ENCODE measurements around the gene SHLD1.
"Not testable (repeated sequence)": the region's sequence is repeated elsewhere in the genome, so short reads cannot be mapped to it uniquely, and the experiment has no call there.

Gene SHLD1, protein sequence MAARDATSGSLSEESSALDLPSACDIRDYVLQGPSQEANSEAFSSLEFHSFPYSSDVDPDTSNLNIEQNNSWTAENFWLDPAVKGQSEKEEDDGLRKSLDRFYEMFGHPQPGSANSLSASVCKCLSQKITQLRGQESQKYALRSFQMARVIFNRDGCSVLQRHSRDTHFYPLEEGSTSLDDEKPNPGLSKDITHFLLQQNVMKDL

DNA sequence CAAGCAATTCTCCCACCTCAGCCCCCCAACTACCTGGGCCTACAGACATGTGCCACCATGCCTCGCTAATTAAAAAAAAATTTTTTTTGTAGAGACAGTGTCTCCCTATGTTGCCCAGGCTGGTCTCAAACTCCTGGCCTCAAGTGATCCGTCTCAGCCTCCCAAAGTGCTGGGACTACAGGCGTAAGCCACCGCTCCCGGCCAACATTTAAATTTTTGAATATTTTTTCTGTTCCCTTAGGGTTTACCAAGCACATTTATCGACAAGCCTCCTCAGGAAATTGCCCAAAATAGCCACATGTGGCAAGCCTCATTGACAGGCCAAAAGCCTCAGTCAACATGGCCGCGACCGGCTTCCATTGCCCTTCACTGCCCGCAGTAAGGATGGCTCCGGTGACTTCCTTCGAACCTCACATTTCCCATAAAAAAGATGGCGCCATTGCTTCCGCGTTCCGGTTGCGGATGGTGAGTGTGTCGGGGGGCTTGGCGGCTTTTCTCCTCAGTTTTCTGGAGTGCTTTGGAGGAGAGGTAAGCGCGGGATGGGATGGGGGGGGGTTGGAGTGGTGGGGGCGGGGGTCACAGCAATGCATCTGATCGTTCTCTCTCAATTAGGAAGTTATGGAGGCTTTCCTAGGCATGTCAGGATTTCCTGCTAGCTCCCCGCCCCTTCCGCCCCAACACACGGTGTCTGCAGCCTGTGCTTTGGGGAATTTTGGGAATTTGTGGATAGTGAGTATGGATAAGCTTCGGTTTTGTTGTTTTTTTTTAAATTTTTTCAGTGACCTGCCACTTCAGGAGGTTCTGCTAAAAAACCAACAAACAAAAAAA, at the start of gene SHLD1:
Gene SHLD1 (plus strand): TSS at position 450 of the 828 bp plus-strand sequence. CDS start 22,465 bp downstream, outside the sequence.
- peak; percentile 73 for DNase-seq

DNA sequence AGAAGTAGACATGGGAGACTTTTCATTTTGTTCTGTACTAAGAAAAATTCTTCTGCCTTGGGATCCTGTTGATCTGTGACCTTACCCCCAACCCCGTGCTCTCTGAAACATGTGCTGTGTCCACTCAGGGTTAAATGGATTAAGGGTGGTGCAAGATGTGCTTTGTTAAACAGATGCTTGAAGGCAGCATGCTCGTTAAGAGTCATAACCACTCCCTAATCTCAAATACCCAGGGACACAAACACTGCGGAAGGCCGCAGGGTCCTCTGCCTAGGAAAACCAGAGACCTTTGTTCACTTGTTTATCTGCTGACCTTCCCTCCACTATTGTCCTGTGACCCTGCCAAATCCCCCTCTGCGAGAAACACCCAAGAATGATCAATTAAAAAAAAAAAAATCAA, 47.9 kb upstream of the SHLD1 start:
- DNase-seq = not testable (repeated sequence)

DNA sequence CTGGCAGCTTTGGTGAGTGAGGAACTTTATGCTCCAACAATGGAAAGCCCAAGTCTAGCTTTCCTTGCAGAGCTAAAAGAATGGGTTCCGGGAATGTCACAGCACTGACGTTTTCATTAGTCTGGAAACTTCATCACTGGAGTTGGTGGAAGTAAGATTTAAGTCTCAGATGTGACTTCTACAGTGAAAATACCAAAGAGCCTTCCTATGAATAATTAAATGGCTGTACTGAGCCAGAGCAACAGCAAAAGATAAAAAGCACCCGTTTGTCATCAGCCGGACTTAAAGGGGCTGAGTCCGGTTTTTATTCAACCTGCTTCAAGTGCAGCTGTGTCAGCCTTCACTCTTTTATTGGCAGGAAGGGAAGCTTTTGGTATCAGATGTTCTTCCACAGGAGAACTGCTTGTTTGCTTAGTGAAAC, 46.5 kb upstream of the SHLD1 start:
- DNase-seq = no peak

DNA sequence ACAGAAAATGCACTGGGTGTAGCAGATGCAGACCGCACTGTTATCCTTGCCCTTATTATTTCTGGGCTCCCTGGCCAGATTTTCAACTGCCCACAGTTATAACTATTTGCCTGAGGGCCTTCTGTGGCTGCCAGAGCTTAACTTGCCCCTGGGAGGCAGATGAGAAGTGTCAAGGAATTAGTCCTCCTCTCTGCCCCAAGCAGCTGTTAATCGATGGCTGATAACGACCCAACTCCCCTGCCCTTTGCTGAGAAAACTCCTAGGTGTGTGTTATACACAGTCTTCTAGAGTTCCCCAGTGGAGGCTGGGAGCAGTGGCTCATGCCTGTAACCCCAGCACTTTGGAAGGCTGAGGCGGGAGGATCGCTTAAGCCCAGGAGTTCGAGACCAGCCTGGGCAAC, 44.4 kb upstream of the SHLD1 start:
- no peak for DNase-seq

DNA sequence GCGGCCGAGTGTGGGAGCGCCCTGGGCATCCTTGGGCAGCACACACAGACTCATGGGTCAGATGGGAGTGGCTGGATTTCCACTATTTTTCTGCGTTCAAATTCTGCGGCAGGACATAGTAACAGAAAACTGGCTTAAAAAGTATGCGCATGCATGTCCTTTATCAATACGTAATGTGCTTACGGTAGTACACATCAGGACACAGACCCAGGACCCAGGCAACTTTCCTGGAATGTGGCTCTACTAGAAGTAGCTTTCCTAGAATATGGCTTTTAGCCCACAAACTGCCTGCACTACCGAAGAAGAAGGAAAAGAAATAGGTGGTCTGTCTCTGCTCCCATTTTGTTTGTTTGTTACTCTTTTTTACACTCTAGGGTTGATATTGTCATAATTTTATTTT, 43.4 kb upstream of the SHLD1 start:
- DNase-seq = no peak

DNA sequence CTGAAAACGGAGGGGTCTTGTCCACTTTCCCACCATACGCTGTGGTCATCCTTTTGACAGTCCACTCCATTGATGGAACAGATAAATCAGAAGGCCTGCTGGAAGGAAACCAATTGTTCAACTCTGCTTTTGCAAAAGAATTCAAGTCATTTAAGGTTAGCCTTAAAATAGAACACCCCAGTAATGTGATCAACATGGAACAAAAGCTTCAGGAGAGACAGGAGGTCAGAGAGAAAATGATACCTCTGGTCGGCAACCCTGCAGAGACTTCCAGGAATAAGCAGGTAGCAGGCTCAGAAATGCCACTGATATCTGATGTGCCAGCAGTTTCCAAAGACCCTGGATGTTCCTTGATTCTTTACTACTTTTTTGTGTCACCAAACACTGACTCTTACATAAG, 39.6 kb upstream of the SHLD1 start:
- DNase-seq = no peak

DNA sequence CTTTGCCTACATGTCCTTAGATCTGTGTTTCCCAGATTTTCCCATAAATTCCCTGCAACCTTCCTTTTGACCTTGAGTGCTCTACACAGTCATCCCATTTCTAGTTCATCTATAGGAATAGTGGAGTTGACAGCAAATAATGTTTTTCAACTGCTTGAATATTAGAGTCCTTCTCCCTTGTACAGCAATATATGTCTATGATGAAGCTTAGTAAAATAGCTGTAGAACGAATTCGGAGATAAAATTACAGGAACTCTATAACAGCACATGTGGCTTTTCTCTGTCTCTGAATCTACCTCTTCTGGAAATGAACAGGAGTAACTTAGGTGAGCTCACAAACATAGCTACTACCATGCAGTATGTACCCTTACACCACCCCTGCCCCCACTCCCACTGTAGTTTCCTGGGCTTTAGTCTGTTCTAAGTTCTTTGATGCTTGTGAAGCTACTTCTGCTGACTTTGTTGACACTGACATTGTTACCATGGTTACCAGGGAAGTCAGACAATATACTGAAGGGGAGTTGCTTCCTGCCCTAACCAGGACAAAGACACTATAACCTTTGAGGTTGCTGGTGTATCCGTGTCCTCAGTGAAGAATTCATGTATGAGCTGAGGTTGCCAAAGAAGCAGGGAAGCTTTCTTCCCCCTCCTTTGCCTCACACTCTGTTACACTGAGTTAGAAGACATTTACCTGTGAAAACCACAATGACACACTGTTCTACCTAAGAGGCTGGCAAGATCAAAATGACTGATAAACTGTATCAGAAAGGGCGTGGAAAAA, 35.8 kb upstream of the SHLD1 start:
- DNase-seq = peak; percentile 14

DNA sequence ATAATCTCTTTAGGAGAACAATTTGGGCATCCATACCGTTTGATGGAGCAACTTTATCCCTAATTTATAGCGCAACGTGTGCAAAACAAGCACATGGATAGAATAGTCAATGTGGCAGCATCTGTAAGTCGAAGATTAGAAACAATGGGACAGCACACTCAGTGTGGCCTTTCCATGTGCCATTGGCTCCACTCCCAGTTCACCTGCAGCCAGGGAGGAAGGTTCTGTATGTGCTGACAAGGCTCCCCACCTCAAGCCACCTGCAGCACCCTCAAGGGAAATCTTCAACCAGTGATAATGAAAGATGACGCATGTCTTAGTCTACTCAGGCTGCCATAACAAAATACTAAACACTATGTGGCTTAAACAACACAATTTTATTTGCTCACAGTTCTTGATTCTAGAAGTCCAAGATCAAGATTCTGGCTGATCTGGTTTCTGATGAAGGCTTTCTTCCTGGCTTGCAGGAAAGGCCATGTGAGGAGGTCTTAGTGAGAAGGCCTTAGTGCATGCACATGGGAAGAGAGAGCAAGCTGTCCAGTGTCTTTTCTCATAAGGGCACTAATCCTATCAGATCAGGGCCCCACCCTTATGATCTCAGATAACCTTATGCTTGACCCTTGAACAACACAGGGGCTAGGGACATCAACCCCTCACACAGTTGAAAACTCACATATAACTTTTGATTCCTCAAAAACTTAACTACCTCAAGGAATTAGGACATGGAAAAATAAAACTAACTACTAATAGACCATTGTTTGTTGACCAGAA, 34.9 kb upstream of the SHLD1 start:
- DNase-seq = no peak

DNA sequence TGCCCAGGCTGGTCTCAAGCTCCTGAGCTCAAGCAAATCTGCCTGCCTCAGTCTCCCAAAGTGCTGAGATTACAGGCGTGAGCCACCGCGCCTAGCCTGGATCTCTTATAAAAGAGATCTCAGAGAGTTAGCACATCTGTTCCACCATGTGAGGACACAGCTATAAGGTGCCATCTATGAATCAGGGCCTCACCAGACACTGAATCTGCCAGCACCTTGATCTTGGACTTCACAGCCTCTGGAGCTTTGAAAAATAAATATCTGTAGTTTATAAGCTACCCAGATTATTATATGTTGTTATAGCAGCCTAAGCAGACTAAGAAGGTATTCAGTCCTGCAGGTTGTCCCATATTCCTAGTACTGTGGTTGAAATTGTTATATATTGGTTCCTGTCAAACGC, 33.2 kb upstream of the SHLD1 start:
- no peak for DNase-seq

DNA sequence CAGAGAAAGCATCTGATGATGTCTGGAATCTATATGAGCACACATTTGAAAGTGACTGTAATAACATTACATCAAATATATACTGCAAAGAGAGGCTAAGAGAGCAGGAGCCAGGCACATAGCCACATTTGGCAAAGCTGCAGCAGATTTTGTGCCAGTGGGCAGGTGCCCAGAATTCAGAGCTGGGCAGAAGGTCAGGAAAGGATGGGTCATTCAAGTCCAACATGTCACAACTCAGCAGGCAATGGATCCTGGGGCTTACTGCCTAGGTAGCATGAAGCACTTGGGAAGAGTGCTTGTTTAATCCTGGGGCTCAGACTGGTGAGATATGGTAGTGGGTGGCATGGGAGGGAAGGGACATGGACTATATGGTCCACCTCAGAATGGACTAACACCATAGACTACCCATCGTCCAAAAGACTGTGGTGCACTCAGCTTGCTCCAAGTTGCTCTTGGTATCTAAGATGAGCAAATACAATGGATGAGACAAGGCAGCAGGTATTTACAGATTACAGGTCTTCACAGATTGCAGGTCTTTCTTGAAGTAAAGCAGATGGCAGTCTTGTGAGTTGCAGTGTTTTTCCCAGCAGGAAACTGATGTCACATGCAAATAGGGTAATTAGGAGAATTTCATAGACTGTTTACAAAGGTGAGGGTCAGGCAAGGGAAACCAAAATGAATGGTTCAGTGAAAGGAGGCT, 31.2 kb upstream of the SHLD1 start:
- DNase-seq = no peak

DNA sequence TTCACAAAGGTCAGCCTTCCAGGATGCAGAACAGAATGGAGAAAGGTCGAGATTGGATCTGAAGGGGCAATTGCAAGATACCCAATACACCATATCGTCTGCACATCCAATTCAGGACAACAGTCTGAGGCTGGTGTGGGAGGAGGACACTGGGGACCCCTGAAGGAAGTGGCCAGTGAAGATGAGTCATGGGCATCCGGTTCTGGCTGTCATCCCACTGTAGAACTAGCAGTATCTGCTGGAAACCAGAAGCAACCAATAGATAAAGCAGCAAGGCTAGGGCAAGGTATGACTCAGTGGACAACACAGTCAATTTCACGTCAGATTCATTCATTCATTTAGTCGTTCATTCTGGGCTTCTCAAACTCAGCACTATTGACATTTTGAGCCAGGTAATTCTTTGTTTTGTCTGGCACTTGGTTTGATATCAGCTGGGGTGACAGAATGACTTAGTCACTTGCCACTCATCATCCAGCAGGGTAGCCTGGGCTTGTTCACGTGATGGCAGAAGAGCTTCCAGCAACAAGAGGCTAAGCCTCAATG, 30.3 kb upstream of the SHLD1 start:
- peak; percentile 69 for DNase-seq

DNA sequence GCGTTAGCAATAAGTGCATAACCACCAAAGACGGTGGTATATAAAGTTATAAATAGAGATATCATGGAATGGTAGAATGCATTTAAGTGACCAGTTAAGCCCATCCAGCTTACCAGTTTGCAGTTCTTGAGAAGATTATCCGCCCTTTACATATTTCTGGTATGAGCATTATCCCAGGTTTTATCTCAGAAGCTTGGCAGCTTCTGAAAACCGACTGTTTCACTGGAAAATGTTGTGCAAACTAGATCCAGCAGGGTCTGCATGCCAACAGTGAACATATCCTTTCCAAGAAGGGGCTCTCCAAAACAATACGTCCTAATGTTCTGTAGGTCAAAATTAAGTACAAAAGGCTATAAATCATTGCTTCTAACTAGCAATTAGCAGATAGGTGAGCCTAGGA, 29.5 kb upstream of the SHLD1 start:
- DNase-seq = no peak

DNA sequence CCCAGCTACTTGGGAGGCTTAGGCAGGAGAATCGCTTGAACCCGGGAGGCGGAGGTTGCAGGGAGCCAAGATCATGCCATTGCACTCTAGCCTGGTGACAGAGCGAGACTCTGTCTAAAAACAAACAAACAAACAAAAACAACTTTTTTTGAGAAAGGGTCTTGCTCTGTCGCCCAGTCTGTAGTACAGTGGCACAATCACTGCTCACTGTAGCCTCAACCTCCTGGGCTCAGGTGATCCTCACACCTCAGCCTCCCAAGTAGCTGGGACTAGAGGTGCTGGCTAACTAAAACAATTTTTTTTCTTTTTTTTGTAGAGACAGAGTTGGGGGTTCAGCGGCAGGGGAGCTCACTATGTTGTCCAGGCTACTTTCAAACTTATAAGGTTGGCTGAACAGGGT, 28.8 kb upstream of the SHLD1 start:
- not testable (repeated sequence) for DNase-seq

DNA sequence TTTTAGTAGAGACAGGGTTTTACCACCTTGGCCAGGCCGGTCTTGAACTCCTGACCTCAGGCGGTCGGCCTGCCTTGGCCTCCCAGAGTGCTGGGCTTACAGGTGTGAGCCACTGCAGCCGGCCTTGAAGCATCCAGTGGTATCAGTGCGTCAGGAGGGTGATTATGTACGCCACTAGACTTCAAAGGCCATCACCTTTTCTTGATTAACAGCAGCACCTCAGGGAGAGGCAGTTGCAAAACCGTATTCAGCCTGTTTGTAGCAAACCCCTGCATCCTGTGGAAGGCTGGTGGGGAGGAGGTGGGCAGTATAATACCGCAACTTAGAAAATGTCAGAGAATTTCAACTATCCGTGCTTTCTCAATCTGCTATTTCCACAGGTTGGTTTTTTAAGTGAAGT, 27.3 kb upstream of the SHLD1 start:
- no peak for DNase-seq

DNA sequence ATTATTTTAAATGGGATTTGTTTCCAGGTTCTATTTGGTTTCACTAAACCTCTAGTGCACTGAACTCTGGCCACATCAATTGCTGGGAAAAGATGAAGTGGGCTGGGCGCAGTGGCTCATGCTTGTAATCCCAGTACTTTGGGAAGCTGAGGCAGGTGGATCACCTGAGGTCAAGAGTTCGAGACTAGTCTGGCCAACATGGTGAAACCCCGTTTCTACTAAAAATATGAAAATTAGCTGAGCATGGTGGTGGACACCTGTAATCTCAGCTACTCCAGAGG, 25.1 kb upstream of the SHLD1 start:
- not testable (repeated sequence) for DNase-seq

DNA sequence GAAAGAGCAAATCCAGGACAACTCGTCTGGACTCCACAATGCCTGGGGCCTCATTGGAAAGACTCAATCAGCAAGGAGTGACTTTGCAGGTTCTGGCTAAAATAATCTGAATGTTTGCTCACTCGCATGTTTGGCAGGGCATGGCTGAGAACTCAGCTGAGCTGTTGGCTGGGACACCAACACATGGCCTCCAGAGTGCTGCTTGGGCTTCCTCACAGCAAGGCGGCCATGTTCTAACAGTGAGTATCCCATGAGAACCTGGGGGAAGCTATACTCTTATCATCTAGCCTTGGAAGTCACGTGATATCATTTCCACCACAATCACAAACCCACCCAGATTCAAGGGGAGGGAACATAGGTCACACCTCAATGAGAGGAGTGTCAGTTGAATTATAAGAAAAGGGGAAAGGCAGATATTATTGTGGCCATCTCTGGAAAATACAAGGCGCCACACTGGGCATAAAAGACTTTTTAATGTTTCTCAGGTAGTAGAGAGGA, 23.1 kb upstream of the SHLD1 start:
- no peak for DNase-seq

DNA sequence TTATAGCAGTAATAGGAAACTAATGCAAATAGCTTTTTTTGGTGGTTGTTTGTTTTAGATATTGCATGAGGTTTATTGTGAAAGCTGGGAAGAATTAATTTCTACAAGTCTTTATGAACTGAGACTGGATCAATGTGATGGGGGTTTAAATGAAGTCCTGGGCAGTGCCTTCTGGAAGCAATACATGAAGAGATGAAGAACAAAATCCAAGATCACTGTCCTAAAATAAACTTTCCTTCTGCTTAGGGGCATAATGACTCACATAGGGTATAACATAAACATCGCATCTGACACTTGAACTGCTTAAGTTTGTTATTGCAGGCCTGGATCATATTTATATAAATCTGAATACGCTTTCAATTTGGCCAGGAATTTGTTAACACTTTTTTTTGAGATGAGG, 20.9 kb upstream of the SHLD1 start:
- no peak for DNase-seq

DNA sequence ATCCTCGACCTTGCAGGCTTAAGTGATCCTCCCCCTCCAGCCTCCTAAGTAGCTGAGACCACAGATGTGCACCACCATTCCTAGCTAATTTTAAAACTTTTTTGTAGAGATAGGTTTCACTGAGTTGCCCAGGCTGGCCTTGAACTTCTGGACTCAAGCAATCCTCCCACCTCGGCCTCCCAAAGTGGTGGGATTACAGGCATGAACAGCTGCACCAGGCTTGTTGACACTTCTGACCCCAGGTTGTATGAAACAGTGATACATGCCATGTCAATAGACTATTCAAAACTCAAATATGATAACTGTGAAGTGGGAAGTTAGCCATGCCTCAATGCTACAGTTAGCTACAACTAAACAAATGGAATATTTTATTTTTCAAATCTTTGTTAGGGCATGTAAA, 20.1 kb upstream of the SHLD1 start:
- DNase-seq = no peak

DNA sequence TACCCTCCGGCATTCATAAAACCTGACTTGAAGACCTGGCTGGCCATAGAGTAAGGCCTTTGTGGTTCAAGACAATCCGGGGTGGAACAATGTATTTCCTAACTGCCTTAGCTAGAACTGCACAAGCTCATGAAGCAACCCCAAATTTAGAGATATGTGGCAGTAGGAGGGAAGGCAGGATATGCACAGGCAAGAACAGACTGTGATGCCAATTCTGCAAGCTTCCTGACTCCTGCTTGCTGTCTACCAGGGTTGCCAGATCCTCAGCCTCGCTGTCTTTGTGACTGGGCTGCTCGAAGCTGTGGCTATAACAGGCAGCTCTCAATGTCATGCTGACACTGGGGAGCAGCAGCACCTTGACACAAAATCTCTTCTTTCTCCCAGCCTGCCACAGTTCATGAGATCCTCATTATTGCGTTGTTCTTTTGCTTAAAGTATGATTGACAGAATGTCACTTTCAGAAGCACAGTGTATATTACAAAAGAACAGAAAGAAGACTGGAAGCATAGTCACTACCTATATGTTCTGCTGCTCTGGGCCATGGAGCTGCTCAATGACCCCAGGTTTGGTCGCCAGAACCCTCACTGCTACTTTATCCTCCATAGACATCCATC, 18.3 kb upstream of the SHLD1 start:
- no peak for DNase-seq

DNA sequence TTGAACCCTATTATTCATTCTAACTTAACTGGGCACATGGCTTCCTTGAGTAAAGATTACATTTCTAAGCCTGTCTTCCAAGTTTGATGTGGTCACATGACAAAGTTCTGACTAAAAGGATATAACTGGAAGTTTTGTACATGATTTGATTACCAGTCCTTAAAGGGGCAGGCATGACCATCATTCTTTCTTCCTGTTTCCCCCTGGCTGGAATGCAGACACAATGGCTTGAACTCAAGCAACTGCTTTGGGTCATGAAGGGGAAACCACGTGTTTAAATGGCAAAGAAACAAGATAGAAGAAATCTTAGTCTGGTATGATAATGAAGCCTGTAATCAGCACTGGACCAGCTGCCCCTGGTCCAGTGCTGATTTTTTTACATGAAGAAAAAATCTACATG, 15.6 kb upstream of the SHLD1 start:
- no peak for DNase-seq

DNA sequence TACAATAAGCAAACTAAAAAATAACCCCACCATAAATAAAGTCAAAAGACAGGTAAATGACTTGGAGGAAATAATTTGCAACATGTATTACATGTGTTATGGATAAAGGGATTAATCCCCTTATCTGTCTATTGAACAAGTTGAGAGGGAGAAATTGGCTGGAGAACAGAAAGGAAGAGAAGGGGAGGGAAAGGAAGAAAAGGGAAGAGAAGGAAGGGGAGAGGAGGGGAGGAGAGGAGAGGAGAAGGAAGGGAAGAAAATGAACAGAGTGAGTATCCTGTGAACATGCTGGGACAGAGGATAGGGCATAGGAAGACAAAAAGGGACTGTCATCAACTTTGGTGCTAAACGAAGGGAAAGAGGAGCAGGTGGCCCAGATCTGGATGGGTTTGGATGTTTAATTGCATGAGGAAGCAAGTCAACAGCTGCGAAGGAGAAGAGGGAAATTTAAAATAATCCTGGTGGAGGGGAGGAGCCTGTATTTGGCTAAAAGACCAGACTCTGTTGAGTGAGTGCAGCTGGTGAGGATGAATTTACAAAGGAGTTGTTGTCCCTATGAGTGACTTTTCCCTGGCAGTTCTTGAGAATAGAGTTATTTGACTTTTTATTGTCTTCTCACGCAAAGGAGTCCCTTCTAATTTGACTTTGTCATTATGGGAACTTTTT, 14.2 kb upstream of the SHLD1 start:
- DNase-seq = peak; percentile 14

All from NCI-H2029 treated with DMSO at 0.1 percent for 48 hours (cell line).